GM21447 (cell line): ENCODE measurements around the gene FNBP1.
"Not testable (repeated sequence)": the region's sequence is repeated elsewhere in the genome, so short reads cannot be mapped to it uniquely, and the experiment has no call there.

ENCODE experiments used
- ATAC-seq: cut with Tn5 transposase; IDR thresholded peaks from one replicate; pipeline ENCODE4 v1.9.1; 2021; ENCODE audit not compliant: unreplicated experiment

Gene FNBP1

GRCh38 chr9:129962451-129962864 lies 80.5 kb downstream of the FNBP1 start:
- ATAC-seq = no peak

- ATAC-seq = no peak
Observed at GRCh38 chr9:129958796-129959195, 84.2 kb downstream of the FNBP1 start.

GRCh38 chr9:129954868-129955550 lies 88.0 kb downstream of the FNBP1 start:
- no peak for ATAC-seq

DNA sequence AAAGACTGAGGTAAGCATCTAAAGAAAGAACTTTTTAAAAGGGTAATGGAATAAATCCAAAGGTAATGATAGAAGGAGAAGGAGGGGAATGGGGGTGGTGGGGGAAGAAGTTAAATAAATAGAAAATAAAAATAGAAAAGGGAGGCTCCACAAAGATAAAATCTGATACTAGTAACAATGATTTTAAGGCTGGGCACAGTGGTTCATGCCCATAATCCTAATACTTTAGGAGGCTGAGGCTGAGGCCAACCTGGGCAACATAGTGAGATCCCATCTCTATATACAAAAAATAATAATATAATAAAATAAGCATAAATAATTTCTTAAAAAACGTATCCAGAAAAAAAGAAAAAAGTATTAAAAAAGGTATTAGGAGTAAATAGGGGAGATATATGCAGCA lies 89.3 kb downstream of the FNBP1 start:
- ATAC-seq = no peak

GRCh38 chr9:129952337-129952736 lies 90.7 kb downstream of the FNBP1 start:
- ATAC-seq = no peak

- no peak for ATAC-seq
Observed at GRCh38 chr9:129949821-129950220, 93.2 kb downstream of the FNBP1 start.

GRCh38 chr9:129948626-129949025 lies 94.4 kb downstream of the FNBP1 start:
- ATAC-seq = not testable (repeated sequence)

DNA sequence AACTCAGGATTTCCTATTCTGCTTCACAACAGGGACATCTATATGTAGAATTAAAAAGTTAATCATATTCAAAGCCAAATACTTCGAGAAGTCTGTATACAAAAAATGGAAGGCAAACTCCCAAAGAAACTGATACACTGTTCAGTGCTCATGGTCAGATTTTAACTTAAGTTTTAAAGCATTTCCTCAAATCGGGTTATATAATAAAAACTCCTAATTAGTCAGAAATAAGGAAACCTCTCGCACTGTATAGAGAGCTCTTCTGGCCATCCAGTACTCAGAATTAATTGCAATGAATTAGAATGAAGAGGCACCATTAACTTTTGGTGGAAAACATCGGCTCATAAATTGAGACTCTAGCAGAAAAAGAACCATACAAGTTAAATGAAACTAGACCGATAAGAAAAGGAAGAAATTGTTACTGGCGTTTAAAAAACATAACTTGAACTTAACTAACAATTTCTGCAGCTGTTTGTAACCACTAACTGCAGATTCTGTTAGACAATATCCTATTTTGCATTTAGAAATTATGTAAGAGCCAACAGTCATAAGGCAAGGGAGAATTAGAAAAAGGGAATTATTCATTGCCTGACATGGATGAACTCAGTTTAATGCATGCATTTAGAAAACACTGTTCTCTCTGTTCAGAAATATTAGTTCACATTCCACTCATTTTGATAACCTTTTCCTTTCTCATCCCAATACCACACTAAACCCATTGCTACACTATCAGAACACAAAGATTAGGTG lies 96.6 kb downstream of the FNBP1 start:
- ATAC-seq = no peak

DNA sequence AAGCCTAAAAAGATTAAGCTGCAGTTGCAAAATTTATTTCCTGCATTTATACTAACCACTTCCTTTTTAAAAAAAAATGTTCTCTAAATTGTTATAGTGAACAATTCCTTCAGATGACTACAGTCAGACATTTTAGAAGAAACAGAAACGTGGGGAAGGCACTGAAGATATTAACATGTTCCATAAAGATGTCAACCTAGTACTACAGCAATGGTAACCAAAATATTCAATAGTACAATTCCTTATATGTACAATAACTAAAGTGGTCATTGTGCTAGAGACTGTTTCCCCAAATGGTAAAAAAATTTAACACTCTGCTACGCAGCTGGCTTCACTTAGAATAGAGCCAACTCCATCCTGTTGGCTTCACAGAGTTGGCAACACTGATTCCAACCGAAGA lies 97.7 kb downstream of the FNBP1 start:
- ATAC-seq = no peak

- ATAC-seq = no peak
Observed at GRCh38 chr9:129944506-129945116, 98.4 kb downstream of the FNBP1 start.

GRCh38 chr9:129939431-129939830 lies 103.6 kb downstream of the FNBP1 start:
- no peak for ATAC-seq

- ATAC-seq = no peak
Observed at GRCh38 chr9:129938291-129938979, 104.6 kb downstream of the FNBP1 start.

DNA sequence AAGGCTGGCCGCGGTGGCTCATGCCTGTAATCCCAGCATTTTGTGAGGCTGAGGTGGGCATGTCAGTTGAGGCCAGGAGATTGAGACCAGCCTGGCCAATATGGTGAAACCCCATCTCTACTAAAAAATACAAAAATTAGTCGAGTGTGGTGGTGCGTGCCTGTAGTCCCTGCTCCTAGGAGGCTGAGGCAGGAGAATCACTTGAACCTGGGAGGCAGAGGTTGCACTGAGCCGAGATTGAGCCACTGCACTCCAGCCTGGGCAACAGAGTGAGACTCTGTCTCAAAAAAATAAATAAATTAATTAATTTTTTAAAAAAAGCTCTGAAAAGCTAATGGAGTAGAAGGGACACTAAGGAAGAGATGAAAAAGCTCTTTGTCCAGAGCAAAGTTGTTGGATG lies 105.1 kb downstream of the FNBP1 start:
- not testable (repeated sequence) for ATAC-seq

DNA sequence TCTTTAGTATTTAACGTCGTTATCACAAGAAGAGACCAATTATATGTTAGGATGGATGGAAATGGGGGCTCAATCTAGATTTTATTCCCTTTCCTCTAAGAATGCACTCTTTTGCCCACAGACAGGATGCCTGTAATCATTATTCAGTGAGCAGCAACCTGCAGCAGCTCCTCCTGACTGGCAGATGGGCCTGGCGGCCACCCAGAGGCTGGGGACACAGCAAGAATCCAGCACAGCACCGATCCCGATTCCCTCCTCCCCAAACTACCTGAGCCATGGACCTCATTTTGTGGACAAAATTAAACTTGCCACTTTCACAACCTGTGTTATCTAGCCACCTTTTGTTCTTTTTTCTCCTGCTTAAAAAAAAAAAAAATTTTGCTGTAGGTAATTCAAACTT lies 106.8 kb downstream of the FNBP1 start:
- no peak for ATAC-seq

GRCh38 chr9:129934780-129935179 lies 108.2 kb downstream of the FNBP1 start:
- ATAC-seq = no peak

DNA sequence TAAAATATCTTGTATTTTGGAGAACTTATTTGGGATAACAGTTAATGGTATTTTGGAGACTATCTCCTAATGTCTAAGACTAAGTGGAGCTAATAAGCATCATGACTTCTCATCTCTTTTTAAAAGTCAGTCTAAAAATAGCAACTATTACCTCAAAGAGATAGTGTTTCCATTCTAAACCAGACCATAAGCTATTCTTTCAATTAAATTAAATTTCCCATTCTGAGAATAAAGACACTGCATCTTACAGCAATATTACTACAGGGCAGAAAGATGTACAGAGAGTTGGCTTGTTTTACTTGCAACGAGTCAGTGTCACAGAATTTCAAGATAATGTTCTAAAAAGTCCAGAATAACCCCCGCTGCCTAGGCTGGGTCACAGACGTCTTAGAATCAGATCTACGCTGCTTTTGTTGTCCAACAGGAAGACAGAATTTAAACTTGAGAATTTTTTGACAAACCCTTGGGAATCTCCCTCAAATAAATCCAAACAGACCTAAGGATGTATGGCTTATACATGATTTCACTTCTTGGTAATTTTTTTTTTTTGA lies 108.9 kb downstream of the FNBP1 start:
- no peak for ATAC-seq

DNA sequence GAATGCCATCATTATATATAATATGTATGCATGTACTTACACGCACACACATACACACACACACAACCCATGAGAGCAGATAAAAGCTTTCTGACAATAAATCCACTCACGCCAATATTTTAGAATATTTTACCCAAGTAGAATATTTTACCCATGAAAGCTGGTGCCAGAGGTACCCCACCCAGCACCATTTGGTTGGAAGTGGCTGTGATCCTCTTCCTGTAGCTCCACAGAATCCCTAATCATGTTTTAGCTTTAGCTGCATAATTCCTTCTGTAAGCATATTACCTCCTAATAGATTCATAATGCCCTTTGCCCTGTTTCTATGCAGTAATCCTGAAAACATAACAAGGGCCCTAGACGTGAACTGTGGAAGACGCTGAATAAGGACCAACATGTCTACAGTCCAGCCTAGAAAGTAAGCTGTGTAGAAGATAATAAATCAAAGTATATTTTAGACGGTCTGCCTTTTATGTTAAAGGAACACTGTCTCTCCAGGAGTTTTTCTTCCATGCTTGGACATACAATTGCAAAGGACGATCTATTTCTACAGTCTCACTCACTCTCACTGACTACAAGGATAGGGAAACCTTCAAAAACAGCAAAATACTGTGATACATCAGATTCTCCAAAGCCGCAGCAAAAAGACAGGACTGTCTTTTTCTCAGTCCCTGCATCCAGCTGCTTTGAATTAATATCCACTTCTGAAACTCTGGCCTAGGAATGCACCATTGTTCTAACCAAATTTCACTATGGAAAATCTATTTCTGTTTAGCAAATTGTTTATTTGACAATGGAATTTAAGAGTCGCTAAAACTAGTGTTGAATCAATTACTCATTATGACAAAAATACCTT lies 109.6 kb downstream of the FNBP1 start:
- no peak for ATAC-seq

- ATAC-seq = no peak
Observed at GRCh38 chr9:129932303-129933151, 110.5 kb downstream of the FNBP1 start.

- ATAC-seq = no peak
Observed at GRCh38 chr9:129930743-129931142, 112.2 kb downstream of the FNBP1 start.
